Measurements from ENCODE around the gene RECQL5. TPM values are rescaled to one million over a fixed set of nuclear protein-coding genes. Genes with fewer than 3 reads are reported as not detected.

The RECQL5 gene
- total and polyA plus RNA-seq, 2 donors (not counting 1 experiment from before 2014, with no cell fraction given) = 58.5 to 70.5 TPM

DNA sequence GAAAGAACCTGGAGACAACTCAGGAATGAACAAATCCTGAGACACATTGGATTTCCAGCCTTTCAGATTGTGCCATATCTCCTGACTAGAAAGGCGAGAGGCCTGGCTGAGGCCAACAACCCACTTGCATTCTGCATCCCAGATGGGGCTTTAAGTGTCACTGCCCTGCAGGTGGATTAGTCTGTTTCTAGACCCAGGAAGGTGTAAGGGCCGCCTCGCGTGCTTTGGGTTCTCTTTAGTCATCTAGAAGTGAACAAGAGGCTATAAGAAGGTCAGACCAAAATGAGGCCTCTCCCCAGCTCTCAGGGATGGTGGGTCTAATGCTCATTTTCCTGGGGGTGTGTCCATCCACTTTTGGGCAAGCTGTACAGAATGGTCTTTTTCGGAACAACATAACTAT, 5.1 kb upstream of the RECQL5 start:
- POLR2A ChIA-PET = interaction anchor here (0.5 kb wide), 1 partner anchor 182 kb away, joined by 5 read pairs; no protein-coding TSS in a partner anchor
- ATAC-seq (ENCODE audit: low read depth) (no peak), DNase-seq (no peak)
- Histone ChIP-seq H3K36me3 (replicated peaks in 1 of 2; ENCODE audit: control extremely low read depth in 1 of 2, control insufficient read depth in 1 of 2, extremely low read depth in 1 of 2, insufficient read depth in 2 of 2, low read length in 1 of 2) (peaks cover 20 to 54% of the 10 kb centered on the region in 2 experiments), H4K20me1 (ENCODE audit: control insufficient read depth, insufficient read depth, low read length, poor library complexity, severe bottlenecking) (peaks cover 31% of the 10 kb centered on the region), H3K79me2 (ENCODE audit: control insufficient read depth, insufficient read depth, low read length) (peaks cover 80% of the 10 kb centered on the region), H3K27me3 (replicated peaks in 1 of 4; ENCODE audit: control extremely low read depth in 1 of 4, control insufficient read depth in 3 of 4, insufficient read depth in 4 of 4, low read length in 3 of 4) (no peaks in the 10 kb centered on the region), H3K9me3 (ENCODE audit: control extremely low read depth in 1 of 3, control insufficient read depth in 2 of 3, insufficient read depth in 1 of 3, low read length in 2 of 3) (no peaks in the 10 kb centered on the region), H3K4me1 (ENCODE audit: control insufficient read depth in 2 of 2, insufficient read depth in 2 of 2, low read length in 2 of 2) (peaks cover 9 to 13% of the 10 kb centered on the region in 2 donors), H3K4me2 (replicated peaks; ENCODE audit: low read depth, low read length, poor library complexity, severe bottlenecking) (no peak overlapping the region), H2AFZ (ENCODE audit: insufficient read depth, low read depth, low read length, poor library complexity, severe bottlenecking) (no peak overlapping the region), H3K27ac (ENCODE audit: low read length in 2 of 2) (no peak overlapping the region), H3K4me3 (ENCODE audit: control extremely low read depth in 1 of 5, extremely low read depth in 1 of 5, insufficient read depth in 1 of 5, low read depth in 2 of 5, low read length in 4 of 5) (no peak overlapping the region), H3K9ac (ENCODE audit: low read length) (no peak overlapping the region)
- CTCF ChIA-PET = interaction anchor here (0.8 to 10.1 kb wide), 7 partner anchors 10 to 93 kb away, joined by 3 to 144 read pairs (median 3); partner anchors contain the start of genes GALK1 and SMIM5
- WGBS (ENCODE audit: insufficient coverage) = 100% methylated on average over 4 of the region's 5 CpGs
- intact Hi-C loops (cut with micrococcal nuclease) = no loop called here
- peaks cover 17% of the 10 kb centered on the region for H3K4me1 Mint-ChIP-seq
- H3K27me3 Mint-ChIP-seq = no peaks in the 10 kb centered on the region
- no peak overlapping the region for H3K27ac Mint-ChIP-seq
- no peaks in the 10 kb centered on the region for H3K9me3 Mint-ChIP-seq (ENCODE audit: insufficient read depth)
- TF ChIP-seq EZH2 (IDR thresholded peaks at IDR 0.05; ENCODE audit: borderline replicate concordance, insufficient read depth, low read depth, low read length, poor library complexity, severe bottlenecking) = no peak
- TF ChIP-seq, protein P1, sequence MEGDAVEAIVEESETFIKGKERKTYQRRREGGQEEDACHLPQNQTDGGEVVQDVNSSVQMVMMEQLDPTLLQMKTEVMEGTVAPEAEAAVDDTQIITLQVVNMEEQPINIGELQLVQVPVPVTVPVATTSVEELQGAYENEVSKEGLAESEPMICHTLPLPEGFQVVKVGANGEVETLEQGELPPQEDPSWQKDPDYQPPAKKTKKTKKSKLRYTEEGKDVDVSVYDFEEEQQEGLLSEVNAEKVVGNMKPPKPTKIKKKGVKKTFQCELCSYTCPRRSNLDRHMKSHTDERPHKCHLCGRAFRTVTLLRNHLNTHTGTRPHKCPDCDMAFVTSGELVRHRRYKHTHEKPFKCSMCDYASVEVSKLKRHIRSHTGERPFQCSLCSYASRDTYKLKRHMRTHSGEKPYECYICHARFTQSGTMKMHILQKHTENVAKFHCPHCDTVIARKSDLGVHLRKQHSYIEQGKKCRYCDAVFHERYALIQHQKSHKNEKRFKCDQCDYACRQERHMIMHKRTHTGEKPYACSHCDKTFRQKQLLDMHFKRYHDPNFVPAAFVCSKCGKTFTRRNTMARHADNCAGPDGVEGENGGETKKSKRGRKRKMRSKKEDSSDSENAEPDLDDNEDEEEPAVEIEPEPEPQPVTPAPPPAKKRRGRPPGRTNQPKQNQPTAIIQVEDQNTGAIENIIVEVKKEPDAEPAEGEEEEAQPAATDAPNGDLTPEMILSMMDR (IDR thresholded peaks at IDR 0.05) = no peak
- no peak overlapping the region for H3K4me3 Mint-ChIP-seq

DNA sequence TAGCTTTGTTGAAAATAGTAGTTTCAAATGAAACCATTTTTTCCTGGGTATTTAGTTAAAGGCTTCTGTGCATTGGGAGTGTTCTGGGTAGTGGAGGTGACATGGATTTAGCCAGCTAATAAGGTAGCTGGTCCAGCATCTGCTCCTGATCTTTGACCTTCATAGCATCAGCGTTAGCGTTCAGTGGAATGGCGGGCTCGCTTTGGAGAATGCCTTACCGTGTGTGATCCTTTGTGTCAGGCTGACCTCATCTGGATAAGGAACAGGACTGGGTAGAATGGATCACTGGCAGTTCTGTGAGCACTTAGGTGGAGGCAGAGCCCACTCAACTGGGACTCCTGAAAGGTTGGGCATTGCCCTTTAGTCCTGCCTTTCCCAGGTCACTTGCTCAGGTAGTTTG, 3.9 kb upstream of the RECQL5 start:
- Histone ChIP-seq H3K4me2 (replicated peaks; ENCODE audit: low read depth, low read length, poor library complexity, severe bottlenecking) (no peak overlapping the region), H3K36me3 (replicated peaks in 1 of 2; ENCODE audit: control extremely low read depth in 1 of 2, control insufficient read depth in 1 of 2, extremely low read depth in 1 of 2, insufficient read depth in 2 of 2, low read length in 1 of 2) (peaks cover 16 to 54% of the 10 kb centered on the region in 2 experiments), H3K27me3 (replicated peaks in 1 of 4; ENCODE audit: control extremely low read depth in 1 of 4, control insufficient read depth in 3 of 4, insufficient read depth in 4 of 4, low read length in 3 of 4) (no peaks in the 10 kb centered on the region), H2AFZ (ENCODE audit: insufficient read depth, low read depth, low read length, poor library complexity, severe bottlenecking) (no peak overlapping the region), H3K27ac (ENCODE audit: low read length in 2 of 2) (no peak overlapping the region), H3K4me3 (ENCODE audit: control extremely low read depth in 1 of 5, extremely low read depth in 1 of 5, insufficient read depth in 1 of 5, low read depth in 2 of 5, low read length in 4 of 5) (no peak overlapping the region), H4K20me1 (ENCODE audit: control insufficient read depth, insufficient read depth, low read length, poor library complexity, severe bottlenecking) (peaks cover 31% of the 10 kb centered on the region), H3K79me2 (ENCODE audit: control insufficient read depth, insufficient read depth, low read length) (peaks cover 82% of the 10 kb centered on the region), H3K4me1 (ENCODE audit: control insufficient read depth in 2 of 2, insufficient read depth in 2 of 2, low read length in 2 of 2) (peaks cover 17 to 23% of the 10 kb centered on the region in 2 donors), H3K9me3 (ENCODE audit: control extremely low read depth in 1 of 3, control insufficient read depth in 2 of 3, insufficient read depth in 1 of 3, low read length in 2 of 3) (no peaks in the 10 kb centered on the region), H3K9ac (ENCODE audit: low read length) (no peak overlapping the region)
- H3K4me3 Mint-ChIP-seq = no peak overlapping the region
- ChIA-PET CTCF (interaction anchor here (1.4 to 10.1 kb wide), 4 partner anchors 37 to 95 kb away, joined by 4 to 144 read pairs (median 24); partner anchors contain the start of genes GALK1 and SMIM5), POLR2A (interaction anchor here (0.7 kb wide), 1 partner anchor 959 kb away, joined by 3 read pairs; no protein-coding TSS in a partner anchor)
- WGBS (ENCODE audit: insufficient coverage) = 97% methylated on average over 5 of the region's 5 CpGs
- TF ChIP-seq, protein P1 (IDR thresholded peaks at IDR 0.05) = no peak
- TF ChIP-seq EZH2 (IDR thresholded peaks at IDR 0.05; ENCODE audit: borderline replicate concordance, insufficient read depth, low read depth, low read length, poor library complexity, severe bottlenecking) = no peak
- no peak overlapping the region for H3K27ac Mint-ChIP-seq
- intact Hi-C loops (cut with micrococcal nuclease) = no loop called here
- H3K9me3 Mint-ChIP-seq (ENCODE audit: insufficient read depth) = no peaks in the 10 kb centered on the region
- DNase-seq (no peak), ATAC-seq (ENCODE audit: low read depth) (no peak)
- H3K27me3 Mint-ChIP-seq = no peaks in the 10 kb centered on the region
- H3K4me1 Mint-ChIP-seq = peaks cover 19% of the 10 kb centered on the region
